GM21619 (cell line): ENCODE data around the gene LGR4.

Source experiments
- ATAC-seq: cut with Tn5 transposase; IDR thresholded peaks from one replicate; pipeline ENCODE4 v1.9.1; 2021; ENCODE audit not compliant: unreplicated experiment

Gene LGR4

DNA sequence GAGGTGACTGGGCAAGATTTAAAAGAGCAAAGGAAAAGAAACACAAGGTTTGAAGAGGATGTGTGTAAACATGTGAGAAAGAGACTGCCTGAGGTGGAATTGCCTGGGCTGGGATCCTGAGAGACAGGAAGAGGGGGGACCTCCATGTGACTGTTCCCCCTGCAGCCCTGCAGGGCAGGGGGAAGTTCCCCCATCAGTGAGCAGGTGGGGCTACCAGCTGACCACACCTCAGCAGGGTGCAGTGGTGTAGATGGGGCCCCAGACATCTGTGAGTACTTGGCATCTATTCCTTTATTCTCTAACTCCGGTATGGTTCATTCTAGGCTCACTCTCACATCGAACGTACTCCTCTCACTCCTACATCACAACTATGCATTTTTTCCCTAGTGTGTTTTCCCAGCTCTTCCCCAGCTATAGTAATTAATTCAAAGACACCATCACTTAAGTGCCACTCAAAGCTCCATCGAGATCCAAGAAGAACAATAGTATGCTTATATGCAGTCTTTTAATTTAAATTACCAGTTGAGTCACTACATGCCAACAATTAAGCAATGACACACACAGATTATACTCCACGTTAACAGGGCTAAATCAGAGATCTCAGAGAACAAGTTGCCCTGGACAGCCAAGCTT, 42.7 kb downstream of the LGR4 start:
- no peak for ATAC-seq

GRCh38 chr11:27427183-27427980, 45.2 kb downstream of the LGR4 start:
- no peak for ATAC-seq

DNA sequence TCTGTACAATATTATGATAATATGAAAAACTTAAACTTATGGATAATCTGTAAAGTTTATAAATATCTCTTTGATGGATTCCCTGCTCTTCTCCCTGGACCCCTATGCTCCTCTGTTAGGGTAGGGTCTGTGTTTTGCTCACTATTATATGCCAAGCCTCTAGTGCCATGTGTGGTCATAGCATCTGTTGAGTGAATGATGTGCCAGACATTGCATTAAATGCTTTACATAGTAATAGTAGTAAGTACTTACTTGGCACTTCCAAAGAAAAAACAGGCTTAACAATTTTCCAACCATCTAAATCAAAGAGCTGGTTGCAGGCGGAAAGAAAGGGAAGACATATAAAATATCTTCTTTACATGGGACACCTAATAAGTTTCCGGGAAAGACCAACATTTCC, 46.8 kb downstream of the LGR4 start:
- ATAC-seq = no peak

GRCh38 chr11:27423125-27423524, 49.5 kb downstream of the LGR4 start:
- no peak for ATAC-seq

- ATAC-seq = no peak
Observed at GRCh38 chr11:27421819-27422494, 50.6 kb downstream of the LGR4 start.

- ATAC-seq = no peak
Observed at GRCh38 chr11:27420722-27421572, 51.6 kb downstream of the LGR4 start.

GRCh38 chr11:27420217-27420616, 52.4 kb downstream of the LGR4 start:
- no peak for ATAC-seq

DNA sequence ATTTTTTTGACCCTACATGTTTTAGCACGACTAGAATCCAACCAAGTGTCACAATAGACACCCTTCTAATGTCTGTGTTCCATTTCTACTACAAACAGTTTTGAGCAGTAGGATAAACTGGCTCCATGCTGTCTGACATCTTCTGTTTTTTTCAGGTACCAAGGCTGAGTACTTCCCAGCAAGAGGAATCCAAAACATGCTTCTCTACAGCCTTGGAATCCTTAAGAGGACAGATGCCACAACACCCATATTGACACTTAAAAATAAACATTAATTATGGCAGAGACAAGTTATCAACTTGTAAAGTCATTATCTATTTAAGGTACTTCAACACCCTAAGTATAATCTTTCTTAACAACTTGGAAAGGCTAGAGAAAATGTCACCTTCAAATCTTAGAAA, 54.2 kb downstream of the LGR4 start:
- ATAC-seq = no peak

DNA sequence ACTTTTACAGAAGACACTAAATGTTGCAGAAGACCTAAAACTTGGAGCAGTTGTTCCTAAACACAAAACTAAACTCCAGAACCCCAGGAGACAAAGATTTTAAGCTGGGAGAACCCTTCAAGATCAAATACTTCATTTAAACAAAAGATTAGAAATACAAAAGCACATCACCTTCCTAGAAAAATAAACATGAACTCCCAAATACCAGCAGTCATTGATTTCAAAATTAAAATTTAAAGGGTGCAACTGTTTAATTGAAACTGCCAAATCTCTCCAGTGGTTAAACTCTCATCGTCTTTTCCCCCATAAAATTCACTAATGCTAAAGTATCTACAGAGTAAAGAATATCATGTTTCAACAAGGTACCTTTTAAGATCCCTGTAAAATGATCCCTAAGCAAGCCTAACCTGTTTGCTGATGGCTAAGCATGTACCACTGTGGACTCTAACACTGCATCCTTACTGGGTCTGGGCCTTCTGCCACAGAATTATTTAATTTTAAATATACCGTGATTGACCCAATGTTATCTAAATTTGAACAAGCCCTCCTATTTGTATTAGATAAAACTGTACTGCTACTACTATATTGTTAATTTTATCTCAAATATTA, 55.9 kb downstream of the LGR4 start:
- ATAC-seq = no peak

DNA sequence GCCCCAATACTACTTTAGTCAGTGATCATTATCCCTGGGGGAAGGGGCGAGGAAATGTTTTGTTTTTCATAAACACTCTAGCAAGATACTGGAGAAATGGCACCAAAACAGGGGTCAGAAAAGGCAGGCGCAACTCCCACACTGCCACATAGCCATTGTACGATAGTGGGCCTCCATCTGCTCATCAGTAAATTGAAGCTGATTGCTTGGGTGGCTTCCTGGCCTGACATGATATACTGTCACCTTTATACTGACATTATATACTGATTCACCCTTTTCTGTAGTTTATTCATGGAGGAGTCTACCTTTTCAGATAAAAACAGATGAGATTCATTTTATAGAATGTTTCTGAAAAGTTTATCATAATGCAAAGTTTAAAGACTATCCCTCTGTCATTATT, 57.9 kb downstream of the LGR4 start:
- ATAC-seq = no peak

DNA sequence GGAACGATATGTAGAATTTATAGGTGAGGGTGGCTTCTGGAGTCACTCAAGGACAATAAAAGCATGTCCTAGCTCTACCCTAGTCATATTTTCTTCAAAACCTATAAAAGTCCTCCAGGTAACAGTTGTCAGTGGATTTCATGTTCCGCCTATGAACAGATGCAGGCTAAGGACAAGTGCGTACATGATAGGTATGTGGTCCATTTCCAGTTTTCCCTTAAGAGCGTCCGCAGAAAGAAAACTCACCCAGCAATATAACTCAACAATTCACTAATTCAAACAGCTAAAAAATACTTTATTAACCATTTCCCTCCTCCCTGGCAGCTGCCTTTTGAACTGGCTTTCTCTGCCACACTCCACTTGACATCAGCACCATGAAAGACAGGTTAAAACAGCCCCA, 59.4 kb downstream of the LGR4 start:
- no peak for ATAC-seq

- no peak for ATAC-seq
Observed at GRCh38 chr11:27412192-27412691, 60.3 kb downstream of the LGR4 start.

- no peak for ATAC-seq
Observed at GRCh38 chr11:27411328-27411727, 61.3 kb downstream of the LGR4 start.

DNA sequence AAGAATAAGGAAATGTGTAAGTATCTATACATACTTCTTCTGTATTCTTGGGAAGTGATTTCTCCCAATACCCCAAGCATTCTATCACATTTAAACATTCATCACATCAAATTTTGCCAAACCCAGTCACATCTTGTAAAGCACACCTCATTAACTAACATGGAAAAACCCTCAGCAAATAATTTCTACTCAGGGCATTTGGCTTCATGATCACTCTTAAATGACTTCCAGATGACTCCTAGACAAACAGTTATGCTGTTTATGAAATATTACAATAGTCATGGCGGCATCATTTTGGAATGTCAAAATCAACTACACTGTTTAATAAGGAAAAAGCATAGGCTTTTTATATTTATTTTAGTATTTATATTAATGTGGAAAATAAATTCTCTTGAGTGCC, 62.3 kb downstream of the LGR4 start:
- ATAC-seq = no peak

GRCh38 chr11:27409742-27410141, 62.8 kb downstream of the LGR4 start:
- no peak for ATAC-seq

DNA sequence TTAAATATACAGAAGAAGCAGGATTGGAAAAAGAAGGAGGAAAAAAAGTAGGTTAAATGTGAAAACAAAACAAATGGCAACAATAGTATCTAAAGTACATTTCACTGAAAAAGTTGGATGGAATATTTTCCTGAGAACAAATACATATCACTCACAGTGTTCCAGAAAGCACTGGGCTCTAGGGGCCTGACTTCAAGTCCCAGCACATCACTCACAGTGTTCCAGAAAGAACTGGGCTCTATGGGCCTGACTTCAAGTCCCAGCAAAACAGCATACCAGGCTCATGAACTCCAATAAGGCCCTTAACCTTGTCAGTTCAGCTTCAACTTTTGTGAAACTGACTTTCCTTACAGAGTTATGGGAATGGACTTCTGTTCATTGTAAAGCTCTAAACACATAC, 63.5 kb downstream of the LGR4 start:
- ATAC-seq = no peak

GRCh38 chr11:27408246-27408800, 64.3 kb downstream of the LGR4 start:
- ATAC-seq = no peak

- no peak for ATAC-seq
Observed at GRCh38 chr11:27406498-27407354, 65.9 kb downstream of the LGR4 start.

GRCh38 chr11:27405134-27405533, 67.5 kb downstream of the LGR4 start:
- no peak for ATAC-seq
